H9 (cell line): Measurements from ENCODE around the gene TMEM235. TPM values are rescaled to one million over a fixed set of nuclear protein-coding genes. Genes with fewer than 3 reads are reported as not detected.

Source experiments
- DNase-seq: peaks from one replicate; pipeline ENCODE4 v3.0.0-alpha.2; 2017
- H2AFZ ChIP-seq: one replicate; pipeline ENCODE4 v1.6.1; 2013; ENCODE audit warnings: mild to moderate bottlenecking, low read length, control low read depth, moderate library complexity
- H2AK5ac ChIP-seq: 2 replicates; pipeline ENCODE4 v1.6.1; 2013; ENCODE audit warnings: low read length, control low read depth, mixed read lengths; ENCODE audit not compliant: insufficient read length
- H2BK120ac ChIP-seq: one replicate; pipeline ENCODE4 v1.6.1; 2013; ENCODE audit warnings: low read depth, mild to moderate bottlenecking, low read length, control low read depth, inconsistent platforms; ENCODE audit not compliant: poor library complexity, severe bottlenecking
- H2BK12ac ChIP-seq: 2 replicates; pipeline ENCODE4 v1.6.1; 2013; ENCODE audit warnings: low read length, control low read depth, mixed read lengths, low read depth; ENCODE audit not compliant: insufficient read length
- H2BK15ac ChIP-seq: 2 replicates; pipeline ENCODE4 v1.6.1; 2013; ENCODE audit warnings: low read depth, low read length, control low read depth
- H2BK20ac ChIP-seq: one replicate; pipeline ENCODE4 v1.6.1; 2013; ENCODE audit warnings: low read depth, mild to moderate bottlenecking, low read length, control low read depth, inconsistent platforms; ENCODE audit not compliant: poor library complexity, severe bottlenecking
- H2BK5ac ChIP-seq: 2 replicates; pipeline ENCODE4 v1.6.1; 2013; ENCODE audit warnings: low read length, control low read depth, mixed read lengths; ENCODE audit not compliant: insufficient read length
- H3K14ac ChIP-seq: 2 replicates; pipeline ENCODE4 v1.6.1; 2013; ENCODE audit warnings: low read length, control low read depth; ENCODE audit not compliant: insufficient read depth
- H3K18ac ChIP-seq: 2 replicates; pipeline ENCODE4 v1.6.1; 2013; ENCODE audit warnings: low read depth, mild to moderate bottlenecking, mixed read lengths, low read length, control low read depth; ENCODE audit not compliant: insufficient read length
- H3K23ac ChIP-seq: 2 replicates; pipeline ENCODE4 v1.6.1; 2013; ENCODE audit warnings: low read length, control low read depth, mixed read lengths, low read depth; ENCODE audit not compliant: insufficient read length
- H3K23me2 ChIP-seq: 2 replicates; pipeline ENCODE4 v1.6.1; 2013; ENCODE audit warnings: low read depth, mild to moderate bottlenecking, mixed read lengths, low read length, control low read depth; ENCODE audit not compliant: insufficient read length, poor library complexity, severe bottlenecking
- H3K27ac ChIP-seq: 2 replicates; pipeline ENCODE4 v1.5.1; 2013; ENCODE audit warnings: low read length, control low read depth, mixed read lengths, low read depth; ENCODE audit not compliant: insufficient read length
- H3K27me3 ChIP-seq: 2 replicates; pipeline ENCODE4 v1.6.1; 2013; ENCODE audit warnings: low read length, control low read depth, inconsistent platforms; ENCODE audit not compliant: insufficient read depth
- H3K4ac ChIP-seq: 2 replicates; pipeline ENCODE4 v1.6.1; 2013; ENCODE audit warnings: low read depth, mild to moderate bottlenecking, control low read depth, inconsistent platforms, low read length, moderate library complexity
- H3K4me1 ChIP-seq: 2 replicates; pipeline ENCODE4 v1.6.1; 2013; ENCODE audit warnings: low read length, control low read depth, inconsistent platforms; ENCODE audit not compliant: insufficient read depth
- H3K4me2 ChIP-seq: 2 replicates; pipeline ENCODE4 v1.6.1; 2013; ENCODE audit warnings: low read length, control low read depth, mixed read lengths; ENCODE audit not compliant: insufficient read length, insufficient read depth
- H3K56ac ChIP-seq: 2 replicates; pipeline ENCODE4 v1.6.1; 2013; ENCODE audit warnings: low read depth, mild to moderate bottlenecking, mixed read lengths, low read length, control low read depth; ENCODE audit not compliant: insufficient read length
- H3K79me1 ChIP-seq: 2 replicates; pipeline ENCODE4 v1.6.1; 2013; ENCODE audit warnings: low read depth, mild to moderate bottlenecking, moderate library complexity, low read length, control low read depth, inconsistent platforms; ENCODE audit not compliant: insufficient read depth, poor library complexity, severe bottlenecking
- H3K79me2 ChIP-seq: 2 replicates; pipeline ENCODE4 v1.6.1; 2013; ENCODE audit warnings: low read length, control low read depth, inconsistent platforms; ENCODE audit not compliant: insufficient read depth
- H3K9ac ChIP-seq: 2 replicates; pipeline ENCODE4 v1.6.1; 2013; ENCODE audit warnings: low read length, control low read depth, mixed read lengths; ENCODE audit not compliant: insufficient read length; ENCODE audit errors: extremely low read depth
- H3K9me3 ChIP-seq: one replicate; pipeline ENCODE4 v1.6.1; 2013; ENCODE audit warnings: low read depth, low read length, inconsistent platforms; ENCODE audit not compliant: control insufficient read depth
- H3T11ph ChIP-seq: one replicate; pipeline ENCODE4 v1.6.1; 2013; ENCODE audit warnings: mild to moderate bottlenecking, low read length, control low read depth, inconsistent platforms
- H4K20me1 ChIP-seq: one replicate; pipeline ENCODE4 v1.6.1; 2013; ENCODE audit not compliant: control insufficient read depth, insufficient read length, insufficient read depth
- H4K5ac ChIP-seq: 2 replicates; pipeline ENCODE4 v1.6.1; 2013; ENCODE audit warnings: low read depth, mild to moderate bottlenecking, mixed read lengths, low read length, control low read depth; ENCODE audit not compliant: insufficient read length
- H4K8ac ChIP-seq: replicated peaks from 2 replicates; pipeline ENCODE4 v1.6.1; 2013; ENCODE audit warnings: low read length, control low read depth, mixed read lengths, low read depth; ENCODE audit not compliant: insufficient read length
- H4K91ac ChIP-seq: 2 replicates; pipeline ENCODE4 v1.6.1; 2013; ENCODE audit warnings: low read depth, mild to moderate bottlenecking, moderate library complexity, mixed read lengths, low read length, control low read depth; ENCODE audit not compliant: insufficient read length
- H3K27ac Mint-ChIP-seq, 3 experiments: 2 replicates in 2 of 3; 3 replicates in 1 of 3; pipeline ENCODE4 v1.8.0; 2020 to 2021; ENCODE audit warnings: mixed read lengths in 3 of 3, mild to moderate bottlenecking in 1 of 3, moderate library complexity in 1 of 3
- H3K27me3 Mint-ChIP-seq: 2 replicates; pipeline ENCODE4 v1.8.0; 2021; ENCODE audit warnings: low read depth, mild to moderate bottlenecking, moderate library complexity, mixed read lengths
- H3K36me3 Mint-ChIP-seq, 3 experiments: 2 replicates in 2 of 3; 3 replicates in 1 of 3; pipeline ENCODE4 v1.8.0; 2020 to 2021; ENCODE audit warnings: low read depth in 3 of 3, mixed read lengths in 3 of 3; ENCODE audit not compliant: insufficient read depth in 1 of 3
- H3K4me1 Mint-ChIP-seq, 2 experiments: 2 replicates each; pipeline ENCODE4 v1.8.0; 2020; ENCODE audit warnings: mixed read lengths in 2 of 2
- H3K4me3 Mint-ChIP-seq, 2 experiments: 2 replicates in 1 of 2; 3 replicates in 1 of 2; pipeline ENCODE4 v1.8.0; 2020 to 2021; ENCODE audit warnings: mild to moderate bottlenecking in 2 of 2, mixed read lengths in 2 of 2, moderate library complexity in 1 of 2
- H3K9me3 Mint-ChIP-seq, 2 experiments: 2 replicates in 1 of 2; 3 replicates in 1 of 2; pipeline ENCODE4 v1.8.0; 2020; ENCODE audit warnings: mild to moderate bottlenecking in 2 of 2, mixed read lengths in 2 of 2, moderate library complexity in 1 of 2
- WGBS: extraction: QIAGEN DNeasy Blood & Tissue Kit; methylation state at CpG from one replicate; pipeline ENCODE4 v1.1.7; 2013; ENCODE audit warnings: missing lambda C conversion rate, low lambda C conversion rate, mixed read lengths; ENCODE audit not compliant: insufficient read length; ENCODE audit errors: extremely low coverage; 5-methylcytosine and 5-hydroxymethylcytosine counted together
- total RNA-seq: library from RNA; stranded (reverse); gene quantifications from 2 replicates; pipeline ENCODE4 v1.2.1, GENCODE V29; 2021
- TF ChIP-seq, protein P1 (sequence below): fragments of 200-600 bp; sonication (generic); conservative IDR thresholded peaks from 3 replicates; pipeline ENCODE4 v1.8.0; 2021; ENCODE audit warnings: antibody characterized with exemption, mild to moderate bottlenecking

Gene TMEM235
- total RNA-seq, 1 experiment from 2014 or later = 0.28 TPM

DNA sequence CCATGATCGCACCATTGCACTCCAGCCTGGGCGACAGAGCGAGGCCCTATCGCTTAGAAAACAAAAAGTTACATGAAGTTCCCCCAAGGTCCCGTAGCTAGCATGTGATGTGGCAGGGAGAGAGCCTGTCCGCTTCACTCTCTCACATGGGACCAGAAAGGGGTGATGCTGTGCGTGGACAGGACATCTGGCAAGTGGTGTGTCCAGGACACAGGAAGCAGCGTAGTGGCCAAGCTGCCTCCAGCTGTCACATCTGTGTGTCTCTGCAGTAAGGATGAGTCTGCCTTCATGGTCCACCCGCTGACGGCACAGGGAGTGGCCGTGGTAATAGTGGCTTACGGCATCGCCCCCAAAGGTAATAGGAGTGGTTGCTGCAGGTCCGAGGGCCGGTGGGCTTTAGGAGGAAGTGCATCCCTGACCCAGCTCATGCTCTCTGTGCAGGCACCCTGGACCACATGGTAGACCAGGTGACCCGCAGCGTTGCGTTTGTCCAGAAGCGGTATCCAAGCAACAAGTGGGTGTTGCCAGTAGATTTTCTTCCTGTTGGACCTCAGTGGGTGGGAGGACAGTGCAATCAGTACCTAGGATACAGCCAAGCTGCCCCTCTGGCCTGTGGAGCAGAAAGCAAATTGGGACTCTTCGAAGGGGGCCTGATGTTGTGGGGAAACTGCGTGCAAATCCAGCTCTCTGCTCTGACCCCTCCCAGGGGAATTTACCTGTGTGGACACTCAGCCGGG, 26.9 kb upstream of the TMEM235 start:
- no peak for DNase-seq
- H2BK5ac ChIP-seq = no peak overlapping the region
- no peak overlapping the region for H2BK20ac ChIP-seq
- H2BK15ac ChIP-seq = no peak overlapping the region
- no peak overlapping the region for H3K56ac ChIP-seq
- H3K4ac ChIP-seq = no peak overlapping the region
- H3K9ac ChIP-seq = no peak overlapping the region
- no peak overlapping the region for H3K14ac ChIP-seq
- H3T11ph ChIP-seq = no peak overlapping the region
- H3K18ac ChIP-seq = no peak overlapping the region
- no peak overlapping the region for H4K91ac ChIP-seq
- Mint-ChIP-seq H3K4me3 (no peak overlapping the region), H3K27ac (peak overlapping the region in 1 of 3 experiments; percentile 65; a peak in 1 of 7 replicates), H3K36me3 (peaks cover 9 to 46% (median 28%) of the 10 kb centered on the region in 3 experiments; a peak in 6 of 7 replicates), H3K4me1 (no peaks in the 10 kb centered on the region), H3K9me3 (peaks cover 0 to 2% of the 10 kb centered on the region in 2 experiments; a peak in 1 of 5 replicates), H3K27me3 (no peaks in the 10 kb centered on the region)
- no peak overlapping the region for H2BK12ac ChIP-seq
- no CpG with 5 or more reads among the region's 22 CpGs for WGBS
- no peak overlapping the region for H2AFZ ChIP-seq
- H3K23ac ChIP-seq = no peak overlapping the region
- H3K4me2 ChIP-seq = no peak overlapping the region
- no peaks in the 10 kb centered on the region for H3K9me3 ChIP-seq
- no peaks in the 10 kb centered on the region; the same call in 1 of the 2 replicates for H3K79me2 ChIP-seq
- H4K8ac ChIP-seq = no peak overlapping the region
- no peak overlapping the region for H2AK5ac ChIP-seq
- H3K4me1 ChIP-seq = no peaks in the 10 kb centered on the region
- no peaks in the 10 kb centered on the region for H3K27me3 ChIP-seq
- TF ChIP-seq, protein P1, sequence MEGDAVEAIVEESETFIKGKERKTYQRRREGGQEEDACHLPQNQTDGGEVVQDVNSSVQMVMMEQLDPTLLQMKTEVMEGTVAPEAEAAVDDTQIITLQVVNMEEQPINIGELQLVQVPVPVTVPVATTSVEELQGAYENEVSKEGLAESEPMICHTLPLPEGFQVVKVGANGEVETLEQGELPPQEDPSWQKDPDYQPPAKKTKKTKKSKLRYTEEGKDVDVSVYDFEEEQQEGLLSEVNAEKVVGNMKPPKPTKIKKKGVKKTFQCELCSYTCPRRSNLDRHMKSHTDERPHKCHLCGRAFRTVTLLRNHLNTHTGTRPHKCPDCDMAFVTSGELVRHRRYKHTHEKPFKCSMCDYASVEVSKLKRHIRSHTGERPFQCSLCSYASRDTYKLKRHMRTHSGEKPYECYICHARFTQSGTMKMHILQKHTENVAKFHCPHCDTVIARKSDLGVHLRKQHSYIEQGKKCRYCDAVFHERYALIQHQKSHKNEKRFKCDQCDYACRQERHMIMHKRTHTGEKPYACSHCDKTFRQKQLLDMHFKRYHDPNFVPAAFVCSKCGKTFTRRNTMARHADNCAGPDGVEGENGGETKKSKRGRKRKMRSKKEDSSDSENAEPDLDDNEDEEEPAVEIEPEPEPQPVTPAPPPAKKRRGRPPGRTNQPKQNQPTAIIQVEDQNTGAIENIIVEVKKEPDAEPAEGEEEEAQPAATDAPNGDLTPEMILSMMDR = no peak
- no peaks in the 10 kb centered on the region for H4K20me1 ChIP-seq
- no peaks in the 10 kb centered on the region for H3K23me2 ChIP-seq
- H4K5ac ChIP-seq = no peak overlapping the region
- H3K79me1 ChIP-seq = no peaks in the 10 kb centered on the region
- no peak overlapping the region for H3K27ac ChIP-seq
- no peak overlapping the region for H2BK120ac ChIP-seq
